Activated naive CD8-positive, alpha-beta T cell treated with anti-CD3 and anti-CD28 coated beads for 36 hours (primary cell): Measurements from ENCODE around the gene CAMKMT. TPM values are rescaled to one million over a fixed set of nuclear protein-coding genes. Genes with fewer than 3 reads are reported as not detected.

Experiments used
- DNase-seq: peaks from one replicate; pipeline ENCODE4 v3.0.0; 2021
- H3K27ac Mint-ChIP-seq: one replicate; pipeline ENCODE4 v1.8.0; 2022; ENCODE audit warnings: mild to moderate bottlenecking, moderate library complexity, mixed read lengths
- H3K27me3 Mint-ChIP-seq: one replicate; pipeline ENCODE4 v1.8.0; 2022; ENCODE audit warnings: mild to moderate bottlenecking, mixed read lengths
- H3K36me3 Mint-ChIP-seq: one replicate; pipeline ENCODE4 v1.8.0; 2021; ENCODE audit warnings: mild to moderate bottlenecking, mixed read lengths
- H3K4me1 Mint-ChIP-seq: one replicate; pipeline ENCODE4 v1.8.0; 2021; ENCODE audit warnings: mixed read lengths
- H3K4me3 Mint-ChIP-seq: one replicate; pipeline ENCODE4 v1.8.0; 2022; ENCODE audit warnings: mild to moderate bottlenecking, moderate library complexity, mixed read lengths
- H3K9me3 Mint-ChIP-seq: one replicate; pipeline ENCODE4 v1.8.0; 2022; ENCODE audit warnings: mixed read lengths
- total RNA-seq, 2 experiments: library from RNA; stranded (reverse); gene quantifications; one replicate each; pipeline ENCODE4 v1.2.3, GENCODE V29; 2021

The CAMKMT gene
- total RNA-seq, 2 experiments from 2014 or later = 10.0 to 11.8 TPM

- H3K9me3 Mint-ChIP-seq = peaks cover 3% of the 10 kb centered on the region
- DNase-seq = no peak
- H3K27me3 Mint-ChIP-seq = peaks cover 60% of the 10 kb centered on the region
- no peaks in the 10 kb centered on the region for H3K36me3 Mint-ChIP-seq
- peaks cover 15% of the 10 kb centered on the region for H3K4me1 Mint-ChIP-seq
- no peak overlapping the region for H3K4me3 Mint-ChIP-seq
- H3K27ac Mint-ChIP-seq = no peak overlapping the region
Observed at GRCh38 chr2:44796771-44797170, 435.0 kb downstream of the CAMKMT start.

GRCh38 chr2:44798139-44798659, 436.5 kb downstream of the CAMKMT start:
- no peaks in the 10 kb centered on the region for H3K9me3 Mint-ChIP-seq
- no peak overlapping the region for H3K27ac Mint-ChIP-seq
- no peak overlapping the region for H3K4me3 Mint-ChIP-seq
- H3K27me3 Mint-ChIP-seq = peaks cover 74% of the 10 kb centered on the region
- H3K36me3 Mint-ChIP-seq = no peaks in the 10 kb centered on the region
- peaks cover 19% of the 10 kb centered on the region for H3K4me1 Mint-ChIP-seq
- no peak for DNase-seq

GRCh38 chr2:44799105-44799504, 437.4 kb downstream of the CAMKMT start:
- DNase-seq = no peak
- Mint-ChIP-seq H3K4me3 (no peak overlapping the region), H3K36me3 (no peaks in the 10 kb centered on the region), H3K4me1 (peaks cover 19% of the 10 kb centered on the region), H3K27me3 (peaks cover 81% of the 10 kb centered on the region), H3K9me3 (no peaks in the 10 kb centered on the region), H3K27ac (no peak overlapping the region)

GRCh38 chr2:44799754-44800153, 438.0 kb downstream of the CAMKMT start:
- Mint-ChIP-seq H3K27ac (no peak overlapping the region), H3K4me3 (no peak overlapping the region), H3K36me3 (no peaks in the 10 kb centered on the region), H3K4me1 (peaks cover 20% of the 10 kb centered on the region), H3K27me3 (peaks cover 82% of the 10 kb centered on the region), H3K9me3 (no peaks in the 10 kb centered on the region)
- DNase-seq = no peak

GRCh38 chr2:44801289-44801840, 439.6 kb downstream of the CAMKMT start:
- Mint-ChIP-seq H3K9me3 (no peaks in the 10 kb centered on the region), H3K4me3 (no peak overlapping the region), H3K27me3 (peaks cover 93% of the 10 kb centered on the region), H3K27ac (no peak overlapping the region), H3K4me1 (peaks cover 21% of the 10 kb centered on the region), H3K36me3 (no peaks in the 10 kb centered on the region)
- no peak for DNase-seq

- peaks cover 22% of the 10 kb centered on the region for H3K4me1 Mint-ChIP-seq
- peak overlapping the region; percentile 63 for H3K4me3 Mint-ChIP-seq
Observed at GRCh38 chr2:44801841-44802776, 440.4 kb downstream of the CAMKMT start.

GRCh38 chr2:44802777-44803424, 441.2 kb downstream of the CAMKMT start:
- DNase-seq = no peak
- Mint-ChIP-seq H3K4me1 (peaks cover 22% of the 10 kb centered on the region), H3K27me3 (peaks cover 98% of the 10 kb centered on the region), H3K36me3 (no peaks in the 10 kb centered on the region), H3K9me3 (no peaks in the 10 kb centered on the region), H3K4me3 (no peak overlapping the region), H3K27ac (no peak overlapping the region)

More at GRCh38 chr2:44801841-44802776, 440.4 kb downstream of the CAMKMT start:
- Mint-ChIP-seq H3K9me3 (no peaks in the 10 kb centered on the region), H3K27me3 (peaks cover 99% of the 10 kb centered on the region), H3K27ac (no peak overlapping the region), H3K36me3 (no peaks in the 10 kb centered on the region)
- DNase-seq = peak; percentile 8

- Mint-ChIP-seq H3K27me3 (peaks cover 94% of the 10 kb centered on the region), H3K9me3 (no peaks in the 10 kb centered on the region), H3K4me3 (no peak overlapping the region), H3K27ac (no peak overlapping the region), H3K36me3 (no peaks in the 10 kb centered on the region), H3K4me1 (peaks cover 22% of the 10 kb centered on the region)
- no peak for DNase-seq
Observed at GRCh38 chr2:44804406-44805265, 442.9 kb downstream of the CAMKMT start.

- no peak for DNase-seq
- no peak overlapping the region for H3K27ac Mint-ChIP-seq
- H3K27me3 Mint-ChIP-seq = peaks cover 94% of the 10 kb centered on the region
- H3K9me3 Mint-ChIP-seq = no peaks in the 10 kb centered on the region
- no peak overlapping the region for H3K4me3 Mint-ChIP-seq
- peaks cover 18% of the 10 kb centered on the region for H3K4me1 Mint-ChIP-seq
- H3K36me3 Mint-ChIP-seq = no peaks in the 10 kb centered on the region
Observed at GRCh38 chr2:44805401-44806235, 443.9 kb downstream of the CAMKMT start.

GRCh38 chr2:44807201-44808025, 445.7 kb downstream of the CAMKMT start:
- H3K27ac Mint-ChIP-seq = no peak overlapping the region
- peaks cover 5% of the 10 kb centered on the region for H3K4me1 Mint-ChIP-seq
- no peaks in the 10 kb centered on the region for H3K36me3 Mint-ChIP-seq
- H3K27me3 Mint-ChIP-seq = peaks cover 90% of the 10 kb centered on the region
- DNase-seq = no peak
- no peak overlapping the region for H3K4me3 Mint-ChIP-seq
- no peaks in the 10 kb centered on the region for H3K9me3 Mint-ChIP-seq

GRCh38 chr2:44810892-44811530, 449.3 kb downstream of the CAMKMT start:
- H3K9me3 Mint-ChIP-seq = no peaks in the 10 kb centered on the region
- no peak overlapping the region for H3K27ac Mint-ChIP-seq
- H3K36me3 Mint-ChIP-seq = no peaks in the 10 kb centered on the region
- peaks cover 1% of the 10 kb centered on the region for H3K4me1 Mint-ChIP-seq
- H3K4me3 Mint-ChIP-seq = no peak overlapping the region
- no peak for DNase-seq
- peaks cover 69% of the 10 kb centered on the region for H3K27me3 Mint-ChIP-seq

- no peak overlapping the region for H3K4me3 Mint-ChIP-seq
- H3K36me3 Mint-ChIP-seq = no peaks in the 10 kb centered on the region
- no peaks in the 10 kb centered on the region for H3K4me1 Mint-ChIP-seq
- H3K27ac Mint-ChIP-seq = no peak overlapping the region
- no peak for DNase-seq
- peaks cover 55% of the 10 kb centered on the region for H3K27me3 Mint-ChIP-seq
- no peaks in the 10 kb centered on the region for H3K9me3 Mint-ChIP-seq
Observed at GRCh38 chr2:44813165-44813564, 451.4 kb downstream of the CAMKMT start.

GRCh38 chr2:44813658-44814057, 451.9 kb downstream of the CAMKMT start:
- Mint-ChIP-seq H3K4me1 (no peaks in the 10 kb centered on the region), H3K9me3 (no peaks in the 10 kb centered on the region), H3K36me3 (no peaks in the 10 kb centered on the region), H3K27me3 (peaks cover 52% of the 10 kb centered on the region), H3K4me3 (no peak overlapping the region), H3K27ac (no peak overlapping the region)
- no peak for DNase-seq
